Central memory CD8-positive, alpha-beta T cell (primary cell): ENCODE results near the gene ESYT3.
A peak's percentile ranks its signal among the peaks of the same experiment; 100 is the strongest.
"Not testable (repeated sequence)": the region's sequence is repeated elsewhere in the genome, so short reads cannot be mapped to it uniquely, and the experiment has no call there.

Experiments
- ATAC-seq: fragments of 150-1000 bp; cut with Tn5 transposase; replicated peaks from 2 replicates; pipeline ENCODE4 v1.10.0; 2022; ENCODE audit warnings: mild to moderate bottlenecking, moderate FRiP score, moderate number of reproducible peaks; ENCODE audit not compliant: poor library complexity, severe bottlenecking; ENCODE audit errors: extremely low read depth
- DNase-seq, 2 donors: peaks; one replicate each; pipeline ENCODE4 v3.0.0; 2021; ENCODE audit warnings: low spot score in 2 of 2
- H3K27ac Mint-ChIP-seq: one replicate; pipeline ENCODE4 v1.8.0; 2022; ENCODE audit warnings: low read depth, mild to moderate bottlenecking, moderate library complexity, mixed read lengths
- H3K27me3 Mint-ChIP-seq: one replicate; pipeline ENCODE4 v1.8.0; 2022; ENCODE audit warnings: mixed read lengths
- H3K36me3 Mint-ChIP-seq: one replicate; pipeline ENCODE4 v1.8.0; 2022; ENCODE audit warnings: mild to moderate bottlenecking, moderate library complexity, mixed read lengths; ENCODE audit not compliant: insufficient read depth
- H3K4me1 Mint-ChIP-seq: one replicate; pipeline ENCODE4 v1.8.0; 2022; ENCODE audit warnings: mixed read lengths
- H3K4me3 Mint-ChIP-seq: one replicate; pipeline ENCODE4 v1.8.0; 2022; ENCODE audit warnings: mild to moderate bottlenecking, moderate library complexity, mixed read lengths
- H3K9me3 Mint-ChIP-seq: one replicate; pipeline ENCODE4 v1.8.0; 2022; ENCODE audit warnings: mixed read lengths

ESYT3 gene

DNA sequence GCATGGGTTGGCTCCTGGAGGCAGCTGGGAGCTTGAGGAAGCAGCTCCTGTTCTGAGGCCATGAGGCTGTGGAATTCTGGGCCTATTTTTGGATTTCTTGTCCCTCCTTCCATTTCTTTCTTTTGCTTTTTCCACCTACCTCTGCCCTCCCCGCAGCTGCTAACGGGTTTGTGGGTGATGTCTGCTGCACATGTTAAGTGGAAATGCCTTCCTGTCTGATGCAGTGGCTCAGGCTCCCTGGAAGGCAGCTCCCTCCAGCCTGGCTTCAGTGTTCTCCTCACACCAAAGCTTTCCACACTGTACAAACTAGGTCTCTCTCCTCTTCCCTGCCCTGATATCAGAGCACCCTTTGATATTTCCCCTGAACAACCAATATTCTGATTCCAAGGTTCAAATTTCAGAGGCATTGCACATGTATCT, 33.8 kb upstream of the ESYT3 start:
- no peak for DNase-seq
- ATAC-seq: no peak
- H3K36me3 Mint-ChIP-seq: no peaks in the 10 kb centered on the region
- H3K27ac Mint-ChIP-seq: no peak overlapping the region
- peaks cover 44% of the 10 kb centered on the region for H3K27me3 Mint-ChIP-seq
- H3K9me3 Mint-ChIP-seq: no peaks in the 10 kb centered on the region
- H3K4me1 Mint-ChIP-seq: no peaks in the 10 kb centered on the region
- H3K4me3 Mint-ChIP-seq: no peak overlapping the region

- no peak overlapping the region for H3K27ac Mint-ChIP-seq
- no peaks in the 10 kb centered on the region for H3K36me3 Mint-ChIP-seq
- no peak for DNase-seq
- H3K4me3 Mint-ChIP-seq: no peak overlapping the region
- no peaks in the 10 kb centered on the region for H3K9me3 Mint-ChIP-seq
- no peak for ATAC-seq
- H3K4me1 Mint-ChIP-seq: no peaks in the 10 kb centered on the region
- H3K27me3 Mint-ChIP-seq: peaks cover 47% of the 10 kb centered on the region
Observed at GRCh38 chr3:138401834-138402233, 32.6 kb upstream of the ESYT3 start.

DNA sequence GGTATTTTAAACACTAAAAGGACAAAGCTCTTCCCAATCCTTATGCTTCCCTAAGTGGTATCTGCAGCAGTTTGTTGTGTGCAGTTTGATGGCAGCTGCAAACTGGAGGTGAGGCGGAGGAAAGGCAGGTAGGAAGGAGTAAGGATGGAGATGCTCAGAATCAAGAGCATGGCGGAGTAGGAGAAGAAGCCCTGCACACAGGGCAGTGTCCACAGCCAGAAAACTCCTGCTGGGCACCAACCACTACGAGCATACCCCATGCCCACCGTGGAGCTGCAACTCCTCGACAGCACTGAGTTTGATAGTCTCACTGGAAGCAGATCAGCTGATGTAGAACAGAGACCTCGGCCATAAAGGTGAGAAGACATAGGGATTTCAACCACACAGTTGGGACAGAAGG, 30.3 kb upstream of the ESYT3 start:
- Mint-ChIP-seq H3K27ac (no peak overlapping the region), H3K9me3 (no peaks in the 10 kb centered on the region), H3K4me1 (no peaks in the 10 kb centered on the region), H3K36me3 (no peaks in the 10 kb centered on the region), H3K27me3 (peaks cover 57% of the 10 kb centered on the region), H3K4me3 (no peak overlapping the region)
- ATAC-seq (no peak), DNase-seq (no peak)

- peaks cover 57% of the 10 kb centered on the region for H3K27me3 Mint-ChIP-seq
- no peak overlapping the region for H3K27ac Mint-ChIP-seq
Observed at GRCh38 chr3:138405001-138405400, 29.4 kb upstream of the ESYT3 start.

DNA sequence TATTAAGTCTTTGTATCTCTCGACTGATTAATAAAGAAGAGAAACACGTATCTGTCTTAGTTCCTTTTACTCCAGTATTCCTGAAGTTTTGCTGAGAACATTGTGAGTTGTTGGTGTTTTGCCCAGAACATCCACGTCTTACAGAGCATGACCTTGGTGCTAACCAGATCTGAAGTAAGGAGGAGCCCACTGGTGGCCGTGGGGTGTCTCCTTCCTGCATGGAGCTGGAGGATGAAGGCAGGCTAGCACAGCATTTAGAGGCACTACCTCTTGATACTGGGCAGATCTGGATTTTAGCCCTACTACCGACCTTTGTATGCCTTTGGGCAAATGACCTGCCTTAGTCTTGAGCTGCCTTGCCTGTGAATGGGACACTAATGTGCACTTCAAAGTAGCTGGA, 28.9 kb upstream of the ESYT3 start:
- H3K9me3 Mint-ChIP-seq: no peaks in the 10 kb centered on the region
- H3K4me3 Mint-ChIP-seq: no peak overlapping the region
- peaks cover 55% of the 10 kb centered on the region for H3K27me3 Mint-ChIP-seq
- no peaks in the 10 kb centered on the region for H3K4me1 Mint-ChIP-seq
- ATAC-seq (no peak), DNase-seq (no peak)
- no peaks in the 10 kb centered on the region for H3K36me3 Mint-ChIP-seq
- no peak overlapping the region for H3K27ac Mint-ChIP-seq

More at GRCh38 chr3:138405001-138405400, 29.4 kb upstream of the ESYT3 start:
- no peaks in the 10 kb centered on the region for H3K9me3 Mint-ChIP-seq
- no peak overlapping the region for H3K4me3 Mint-ChIP-seq
- ATAC-seq: no peak
- no peaks in the 10 kb centered on the region for H3K4me1 Mint-ChIP-seq
- H3K36me3 Mint-ChIP-seq: no peaks in the 10 kb centered on the region
- DNase-seq: no peak

DNA sequence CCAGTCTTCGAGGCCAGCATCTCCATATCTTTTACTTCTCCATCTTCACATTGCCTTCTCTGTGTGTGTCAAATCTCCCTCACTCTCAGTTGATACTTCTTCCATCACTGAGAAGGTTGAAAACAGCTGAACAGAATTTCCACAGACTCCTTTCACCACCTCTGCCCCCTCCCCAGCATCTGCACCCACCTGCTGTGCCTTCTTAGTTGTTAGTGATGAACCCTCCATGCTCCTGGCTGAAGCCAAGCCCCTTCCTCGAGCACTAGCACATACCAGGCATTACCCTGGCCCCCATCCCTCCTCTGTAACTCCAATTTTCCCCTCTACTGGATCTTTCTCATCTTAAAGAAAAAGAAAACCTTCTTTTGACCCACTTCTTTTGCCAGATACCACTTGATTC, 27.8 kb upstream of the ESYT3 start:
- no peak overlapping the region for H3K4me3 Mint-ChIP-seq
- peaks cover 44% of the 10 kb centered on the region for H3K27me3 Mint-ChIP-seq
- H3K36me3 Mint-ChIP-seq: no peaks in the 10 kb centered on the region
- no peaks in the 10 kb centered on the region for H3K9me3 Mint-ChIP-seq
- no peaks in the 10 kb centered on the region for H3K4me1 Mint-ChIP-seq
- ATAC-seq: no peak
- no peak for DNase-seq
- H3K27ac Mint-ChIP-seq: no peak overlapping the region

DNA sequence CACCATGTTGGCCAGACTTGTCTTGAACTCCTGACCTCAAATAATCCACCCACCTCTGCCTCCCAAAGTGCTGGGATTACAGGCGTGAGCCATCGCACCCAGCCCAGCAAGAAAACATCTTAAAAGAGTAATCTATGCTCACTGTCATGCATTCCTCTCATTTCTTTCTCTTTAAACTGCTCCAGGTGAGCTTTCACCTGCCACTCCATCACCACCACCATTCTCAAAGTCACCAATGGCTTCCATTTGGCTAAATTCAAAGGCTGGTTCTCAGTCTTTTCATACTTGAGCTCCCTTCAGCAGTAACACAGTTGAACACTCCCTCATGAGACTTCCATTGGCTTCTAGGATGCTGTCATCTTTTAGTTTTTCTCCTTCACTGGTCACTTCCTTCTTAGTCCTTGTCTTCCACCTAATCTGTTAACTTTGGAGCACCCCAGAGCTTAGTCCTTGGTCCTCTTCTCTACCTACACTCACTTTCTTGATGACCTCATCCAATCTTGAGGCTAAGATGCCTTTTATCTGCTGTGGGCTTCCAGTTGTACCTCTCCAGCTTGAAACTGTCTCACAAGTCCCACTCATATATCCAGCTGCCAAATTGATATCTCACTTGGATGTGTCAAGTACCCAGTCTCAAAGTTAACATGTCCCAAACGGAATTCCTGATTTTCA, 27.0 kb upstream of the ESYT3 start:
- Mint-ChIP-seq H3K4me1 (no peaks in the 10 kb centered on the region), H3K4me3 (no peak overlapping the region), H3K27me3 (peaks cover 36% of the 10 kb centered on the region), H3K27ac (no peak overlapping the region), H3K9me3 (no peaks in the 10 kb centered on the region), H3K36me3 (no peaks in the 10 kb centered on the region)
- no peak for DNase-seq
- ATAC-seq: no peak

- Mint-ChIP-seq H3K4me3 (no peak overlapping the region), H3K4me1 (no peaks in the 10 kb centered on the region), H3K36me3 (no peaks in the 10 kb centered on the region), H3K27me3 (peaks cover 35% of the 10 kb centered on the region), H3K27ac (no peak overlapping the region), H3K9me3 (no peaks in the 10 kb centered on the region)
- ATAC-seq (no peak), DNase-seq (no peak)
Observed at GRCh38 chr3:138408751-138409570, 25.5 kb upstream of the ESYT3 start.

GRCh38 chr3:138412821-138413551, 21.4 kb upstream of the ESYT3 start:
- Mint-ChIP-seq H3K9me3 (no peaks in the 10 kb centered on the region), H3K4me1 (no peaks in the 10 kb centered on the region), H3K27ac (no peak overlapping the region), H3K27me3 (peaks cover 35% of the 10 kb centered on the region), H3K36me3 (no peaks in the 10 kb centered on the region), H3K4me3 (no peak overlapping the region)
- ATAC-seq (no peak), DNase-seq (no peak)

- H3K27me3 Mint-ChIP-seq: peaks cover 42% of the 10 kb centered on the region
- ATAC-seq: not testable (repeated sequence)
Observed at GRCh38 chr3:138416236-138416635, 18.2 kb upstream of the ESYT3 start.

GRCh38 chr3:138417559-138417982, 16.8 kb upstream of the ESYT3 start:
- ATAC-seq (peak; percentile 68), DNase-seq (peak; percentile 40 to 45)
- Mint-ChIP-seq H3K27me3 (peaks cover 42% of the 10 kb centered on the region), H3K4me3 (no peak overlapping the region), H3K9me3 (no peaks in the 10 kb centered on the region), H3K4me1 (no peaks in the 10 kb centered on the region), H3K36me3 (no peaks in the 10 kb centered on the region), H3K27ac (no peak overlapping the region)

More at GRCh38 chr3:138416236-138416635, 18.2 kb upstream of the ESYT3 start:
- not testable (repeated sequence) for H3K36me3 Mint-ChIP-seq, H3K4me1 Mint-ChIP-seq, H3K4me3 Mint-ChIP-seq, H3K9me3 Mint-ChIP-seq, DNase-seq, H3K27ac Mint-ChIP-seq

DNA sequence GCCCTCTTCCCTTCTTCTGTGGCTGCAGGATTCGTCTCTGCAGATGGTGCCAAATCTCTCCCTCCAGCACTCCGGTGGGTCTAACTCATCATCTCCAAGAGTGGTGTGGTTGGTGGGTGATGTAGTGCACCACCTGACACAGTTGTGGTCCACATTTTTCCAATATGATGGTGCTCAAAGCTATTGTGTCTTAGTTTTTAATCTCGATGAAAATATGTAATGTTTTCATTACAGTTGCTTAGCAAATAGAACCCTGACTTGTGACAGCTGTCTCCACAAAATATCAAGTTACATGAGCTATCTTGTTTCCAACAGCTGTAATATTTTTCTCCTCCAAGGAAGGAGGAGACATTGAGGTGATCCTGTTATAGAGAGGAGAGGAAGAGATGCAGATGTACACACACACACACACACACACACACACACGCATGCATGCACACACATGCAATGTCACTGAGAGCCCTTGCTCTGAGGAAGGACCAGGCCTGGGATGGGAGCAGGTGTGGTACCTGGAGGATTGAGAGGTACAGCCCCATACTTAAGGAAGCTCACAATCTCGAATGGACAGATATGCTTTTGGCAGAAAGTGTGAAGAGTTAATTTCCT, 15.7 kb upstream of the ESYT3 start:
- Mint-ChIP-seq H3K27me3 (peaks cover 42% of the 10 kb centered on the region), H3K4me3 (no peak overlapping the region), H3K36me3 (no peaks in the 10 kb centered on the region), H3K9me3 (no peaks in the 10 kb centered on the region), H3K4me1 (no peaks in the 10 kb centered on the region), H3K27ac (no peak overlapping the region)
- ATAC-seq (no peak), DNase-seq (no peak)
